HG03139 (cell line): ENCODE measurements around the gene CRYL1.

Experiments used
- ATAC-seq: cut with Tn5 transposase; IDR thresholded peaks from one replicate; pipeline ENCODE4 v1.9.1; 2021; ENCODE audit not compliant: unreplicated experiment

Gene CRYL1, protein sequence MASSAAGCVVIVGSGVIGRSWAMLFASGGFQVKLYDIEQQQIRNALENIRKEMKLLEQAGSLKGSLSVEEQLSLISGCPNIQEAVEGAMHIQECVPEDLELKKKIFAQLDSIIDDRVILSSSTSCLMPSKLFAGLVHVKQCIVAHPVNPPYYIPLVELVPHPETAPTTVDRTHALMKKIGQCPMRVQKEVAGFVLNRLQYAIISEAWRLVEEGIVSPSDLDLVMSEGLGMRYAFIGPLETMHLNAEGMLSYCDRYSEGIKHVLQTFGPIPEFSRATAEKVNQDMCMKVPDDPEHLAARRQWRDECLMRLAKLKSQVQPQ

GRCh38 chr13:20525601-20526544, at the start of gene CRYL1:
TSS of gene CRYL1 (minus strand) at chr13:20525857. CDS start at chr13:20525794, 63 bp downstream.
- ATAC-seq: peak; percentile 63

- no peak for ATAC-seq
Observed at GRCh38 chr13:20573636-20574035, 48.0 kb upstream of the CRYL1 start.

- ATAC-seq: no peak
Observed at GRCh38 chr13:20573186-20573585, 47.5 kb upstream of the CRYL1 start.

DNA sequence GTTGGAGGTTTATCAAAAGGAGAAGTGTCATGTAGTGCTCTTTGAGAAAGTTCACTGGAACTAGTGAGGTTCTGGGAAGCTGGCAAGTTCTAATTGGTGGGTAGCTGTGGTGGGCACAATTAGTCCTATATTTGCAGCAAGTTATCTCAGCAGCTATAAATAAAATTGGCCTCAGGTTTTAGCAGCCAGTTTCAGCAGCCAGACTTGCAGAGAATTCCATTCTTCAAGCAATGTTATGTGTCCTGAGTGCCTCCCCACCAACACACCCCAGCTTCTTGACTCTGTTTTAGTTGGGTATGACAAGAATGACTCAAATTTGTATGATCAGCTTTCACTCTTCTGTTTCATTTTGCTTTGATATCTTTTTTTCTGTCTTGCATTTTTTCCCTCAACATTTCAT, 46.0 kb upstream of the CRYL1 start:
- no peak for ATAC-seq

DNA sequence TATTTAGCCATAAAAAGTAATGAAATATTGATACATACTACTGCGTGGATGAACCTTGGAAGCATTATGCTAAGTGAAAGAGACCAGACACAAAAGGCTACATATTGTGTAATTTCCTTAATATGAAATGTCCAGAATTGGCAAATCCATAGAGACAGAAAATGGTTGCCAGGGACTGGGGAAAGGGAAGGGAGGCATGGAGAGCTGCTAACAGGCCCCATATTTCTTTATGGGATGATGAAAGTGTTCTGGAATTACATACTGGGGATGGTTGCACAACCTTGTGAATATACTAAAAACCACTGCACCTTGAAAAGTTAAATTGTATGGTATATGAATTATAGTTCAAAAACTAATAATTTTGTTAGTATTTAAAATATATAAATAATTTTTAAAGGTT, 44.9 kb upstream of the CRYL1 start:
- no peak for ATAC-seq

DNA sequence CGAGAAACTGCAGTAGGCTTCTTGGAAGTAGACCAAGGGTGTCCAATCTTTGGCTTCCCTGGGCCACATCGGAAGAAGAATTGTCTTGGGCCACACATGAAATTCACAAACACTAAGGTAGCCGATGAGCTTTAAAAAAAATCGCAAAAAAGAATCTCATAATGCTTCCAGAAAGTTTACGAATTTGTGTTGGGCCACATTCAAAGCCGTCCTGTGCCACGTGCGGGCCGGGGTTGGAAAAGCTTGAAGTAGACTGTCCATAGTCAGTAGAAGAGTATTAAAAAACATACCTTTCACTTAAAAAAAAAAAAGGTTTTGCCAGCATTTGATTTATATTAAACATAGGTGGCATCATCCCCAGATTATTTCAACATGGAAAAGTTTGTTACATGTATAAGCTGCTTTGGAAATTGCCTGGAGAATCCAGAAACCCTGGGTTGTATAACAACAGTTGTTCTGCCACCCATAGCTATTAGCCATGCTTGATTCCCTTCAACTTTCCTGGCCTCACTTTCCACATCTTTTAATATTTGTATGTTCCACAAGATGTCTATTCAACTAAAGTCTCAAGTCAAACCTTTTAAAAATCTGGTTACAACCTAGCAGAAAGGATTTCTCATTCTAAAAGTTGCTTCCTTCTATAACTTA, 42.3 kb upstream of the CRYL1 start:
- ATAC-seq: no peak

DNA sequence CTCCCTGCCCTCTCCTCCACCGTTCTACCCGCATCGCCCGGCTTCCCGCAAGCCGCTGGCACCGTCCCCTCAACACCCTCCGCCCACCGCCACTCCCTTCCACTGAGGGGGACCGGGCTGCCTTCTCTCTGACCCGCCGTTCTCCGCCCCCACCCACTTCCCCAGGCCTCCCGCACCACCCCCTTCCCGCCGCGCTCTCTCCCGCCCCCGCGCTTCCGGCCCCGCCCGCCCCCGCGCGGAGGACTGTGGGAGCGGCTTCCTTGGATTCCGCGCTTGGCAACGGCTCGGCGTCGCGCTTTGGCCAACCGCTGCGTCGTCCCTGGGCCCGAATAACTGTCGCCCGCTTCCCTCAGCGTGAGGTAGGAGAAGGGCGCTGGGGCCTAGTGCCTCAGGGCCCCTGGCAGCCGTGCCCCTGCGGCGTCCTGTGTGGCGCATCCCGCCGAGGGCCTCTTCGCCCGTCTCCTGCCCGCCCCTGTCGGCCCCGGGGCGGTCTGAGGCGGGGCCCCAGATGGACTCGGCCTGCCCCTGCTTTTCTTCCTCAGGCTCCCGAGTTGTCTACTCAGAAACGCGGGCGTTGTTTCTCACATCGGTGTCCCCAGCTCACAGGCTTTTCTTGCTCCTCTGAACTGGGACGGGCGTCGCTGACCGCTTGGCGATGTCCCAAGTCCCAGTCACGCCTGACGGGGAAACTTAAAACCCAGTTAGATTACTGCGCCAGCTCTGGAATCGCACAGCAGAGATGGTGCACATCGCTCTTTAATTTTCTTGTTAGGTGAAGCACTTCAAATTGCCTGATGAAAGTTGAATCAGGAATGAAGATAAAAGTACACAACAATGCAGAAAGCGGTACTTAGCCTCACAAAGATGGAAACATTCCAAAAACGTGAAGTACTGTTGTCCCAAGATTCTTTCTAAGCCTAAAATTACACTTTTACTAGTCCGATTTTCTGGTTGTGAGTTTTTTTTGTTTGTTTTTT, 41.5 kb upstream of the CRYL1 start, which contains the start of gene IFT88:
Gene IFT88, plus strand, starts transcription at position 260 of the 977 bp plus-strand sequence. CDS start 7,229 bp downstream, outside the sequence.
- peak; percentile 75 for ATAC-seq

DNA sequence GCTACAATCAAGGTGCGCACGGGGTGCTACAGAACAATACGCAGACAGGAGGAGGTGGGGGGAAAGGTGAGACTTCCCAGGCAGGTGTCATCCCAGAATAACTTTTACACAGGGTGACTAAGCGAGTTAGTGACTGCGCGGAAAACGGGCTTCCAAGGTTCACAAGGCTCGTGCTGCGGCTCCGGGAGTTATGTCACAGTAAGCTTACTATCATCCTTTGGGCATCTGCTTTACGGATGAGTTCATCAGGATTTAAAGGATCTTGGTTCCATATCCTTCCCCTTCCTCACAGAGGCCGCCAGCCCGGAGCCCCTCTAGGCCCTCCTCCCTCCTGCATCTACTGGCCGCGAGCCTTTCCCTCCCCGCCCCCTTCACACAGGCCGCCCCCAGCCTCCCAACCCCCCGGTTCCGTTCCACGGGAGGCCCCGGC, 40.8 kb upstream of the CRYL1 start:
- ATAC-seq: peak; percentile 29

GRCh38 chr13:20565115-20565736, 39.6 kb upstream of the CRYL1 start:
- no peak for ATAC-seq

DNA sequence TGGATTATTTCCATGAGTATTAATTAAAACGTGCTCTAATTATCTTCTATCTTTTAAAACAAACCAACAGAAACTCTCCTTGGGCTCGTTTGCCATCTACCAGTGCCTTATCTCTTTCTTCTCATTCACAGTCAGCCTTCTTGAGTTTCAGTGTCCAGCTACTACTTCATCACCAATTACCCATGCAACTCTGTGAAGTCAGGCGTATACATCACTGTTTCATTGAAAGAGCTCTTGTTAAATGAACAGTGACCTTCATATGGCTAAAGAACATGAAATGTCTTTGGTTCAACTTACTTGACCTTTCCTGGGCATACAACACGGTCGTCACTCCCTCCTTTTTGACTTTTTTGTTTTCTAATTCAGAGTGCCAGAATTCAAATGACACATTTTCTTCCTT, 36.1 kb upstream of the CRYL1 start:
- no peak for ATAC-seq

DNA sequence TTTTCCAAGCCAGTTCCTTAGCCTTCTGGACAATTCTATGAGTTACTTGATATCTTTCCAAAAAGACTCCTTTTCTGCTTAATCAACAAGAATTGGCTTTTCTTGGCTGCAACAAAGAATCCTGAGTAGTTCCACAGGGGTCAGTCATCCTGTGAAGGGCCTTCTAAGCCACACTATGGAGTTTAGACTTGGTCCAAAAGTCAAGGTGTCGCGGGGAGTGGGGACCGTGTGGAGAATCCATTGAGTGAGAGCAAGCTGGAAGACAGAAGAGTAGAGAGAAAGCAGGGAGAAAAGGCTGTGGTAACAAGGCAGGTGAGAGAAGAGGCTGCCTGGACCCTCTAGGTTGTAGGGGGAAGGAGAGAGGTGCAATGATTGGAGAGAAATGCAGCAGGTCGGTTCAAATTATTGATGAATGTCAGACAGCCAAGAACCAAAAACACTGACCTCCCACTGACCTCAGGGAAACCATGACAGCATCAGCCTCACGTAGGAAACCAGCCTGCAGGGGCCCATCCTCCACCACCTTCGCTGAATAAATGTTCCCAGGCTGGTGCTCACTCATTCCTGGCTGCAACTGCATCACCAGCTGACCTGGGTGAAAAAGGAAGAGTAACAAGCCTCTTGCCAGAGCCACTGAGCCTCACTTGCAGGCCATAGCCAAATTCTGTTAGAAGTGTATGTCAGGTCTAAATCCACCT, 34.2 kb upstream of the CRYL1 start:
- no peak for ATAC-seq

DNA sequence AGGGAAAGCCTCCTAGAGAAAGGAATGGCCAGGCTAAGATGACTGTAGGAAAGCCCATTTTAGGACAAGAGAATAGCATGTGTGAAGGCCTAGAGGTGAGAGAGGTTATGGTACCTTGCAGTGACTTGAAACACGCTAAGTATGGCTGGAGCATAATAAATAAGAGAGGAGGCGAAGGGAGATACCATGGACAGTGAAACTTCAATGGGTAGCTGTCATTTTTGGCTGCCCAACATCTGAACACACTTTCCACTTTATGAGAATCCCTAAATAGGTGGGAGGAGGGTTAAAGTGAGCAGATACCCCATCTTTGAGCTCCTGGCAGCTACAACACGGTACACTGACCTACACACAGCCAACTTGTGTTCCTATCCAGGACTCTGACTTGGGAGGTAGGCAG, 33.3 kb upstream of the CRYL1 start:
- ATAC-seq: no peak

- no peak for ATAC-seq
Observed at GRCh38 chr13:20553311-20553710, 27.7 kb upstream of the CRYL1 start.

DNA sequence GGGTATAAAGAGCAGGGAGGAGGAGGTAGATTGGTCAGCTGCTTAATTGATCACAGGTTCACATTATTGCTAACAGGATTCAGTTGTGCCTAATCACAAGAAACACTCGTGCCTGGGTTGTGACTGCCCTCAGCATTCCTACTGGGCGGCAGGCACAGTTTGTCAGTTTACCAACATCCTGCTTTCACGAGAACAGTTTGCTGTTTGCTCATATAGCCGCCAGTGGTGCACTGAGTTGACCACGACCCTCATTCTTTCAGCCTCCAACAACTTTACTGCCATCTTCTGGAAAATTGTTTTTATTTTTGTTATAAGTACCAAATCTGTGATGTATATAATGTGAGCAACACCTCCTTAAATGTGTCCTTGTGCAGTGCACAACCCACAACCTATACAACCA, 25.1 kb upstream of the CRYL1 start:
- no peak for ATAC-seq

DNA sequence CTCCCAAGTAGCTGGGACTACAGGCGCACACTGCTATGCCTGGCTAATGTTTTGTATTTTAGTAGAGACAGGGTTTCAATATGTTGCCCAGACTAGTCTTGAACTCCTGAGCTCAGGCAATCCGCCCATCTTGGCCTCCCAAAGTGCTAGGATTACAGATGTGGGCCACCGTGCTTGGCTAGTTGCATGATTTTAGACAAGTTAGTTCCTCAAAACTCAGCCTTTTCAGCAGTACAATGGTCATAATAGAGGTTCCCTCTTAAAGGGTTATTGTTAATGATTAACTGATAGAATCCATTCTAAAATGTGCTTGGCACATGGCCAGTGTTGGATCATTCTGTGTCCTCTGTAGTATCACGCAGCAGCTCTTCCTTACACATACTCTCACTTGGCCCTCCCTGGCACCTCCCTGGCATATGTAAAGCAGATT, 21.8 kb upstream of the CRYL1 start:
- ATAC-seq: no peak

DNA sequence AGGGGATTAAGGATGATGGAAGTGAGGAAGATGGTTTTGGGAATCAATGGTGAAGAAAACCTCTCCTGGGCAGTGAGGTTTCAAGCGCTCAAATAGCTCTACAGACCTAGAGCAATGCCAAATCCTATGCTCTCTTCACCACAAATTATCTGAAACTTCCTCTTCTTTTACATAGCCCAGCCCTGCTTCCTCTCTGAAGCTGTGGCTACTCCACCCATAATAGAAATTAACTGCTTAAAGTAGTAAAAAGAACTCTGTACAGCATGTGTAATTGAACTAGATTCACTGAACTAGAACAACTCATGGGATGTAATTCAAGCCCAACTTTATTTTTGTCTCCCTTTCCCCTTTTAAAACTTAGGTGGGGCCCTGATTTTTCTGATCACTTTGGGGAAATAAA, 20.9 kb upstream of the CRYL1 start:
- peak; percentile 65 for ATAC-seq

GRCh38 chr13:20544201-20544923, 18.7 kb upstream of the CRYL1 start:
- no peak for ATAC-seq

DNA sequence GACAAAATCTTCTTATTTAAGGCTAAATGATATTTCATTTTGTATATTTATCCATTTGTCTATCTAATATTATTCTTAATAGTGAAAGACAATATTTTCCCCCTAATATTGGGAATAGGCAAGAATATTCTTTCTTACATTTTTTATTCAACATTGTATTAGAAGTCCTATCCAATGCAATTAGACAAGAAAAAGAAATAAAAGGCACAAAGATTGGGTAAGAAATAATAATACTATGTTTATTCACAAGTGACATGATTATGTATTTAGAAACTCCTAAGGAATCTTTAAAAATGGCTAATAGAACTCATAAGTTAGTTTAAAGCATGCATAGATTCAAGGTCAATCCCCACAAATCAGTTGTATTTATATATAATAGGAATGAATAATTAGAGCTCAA, 11.3 kb upstream of the CRYL1 start:
- ATAC-seq: no peak
